Uterus (tissue), 2 donors: ENCODE results near the gene CHAF1A.

Source experiments
- POLR2A ChIP-seq, 2 donors: fragments of 450-650 bp; IDR thresholded peaks; one replicate each; pipeline ENCODE4 v1.6.1; 2016; ENCODE audit warnings: antibody characterized with exemption in 2 of 2, mild to moderate bottlenecking in 1 of 2, moderate library complexity in 1 of 2
- TF ChIP-seq, protein P1 (sequence below), 4 experiments: fragments of 200-600 bp in 2 of 4; fragments of 450-650 bp in 2 of 4; sonication (generic) in 2 of 4; IDR thresholded peaks; one replicate each; pipeline ENCODE4 v1.5.1; 2016 to 2019; ENCODE audit warnings: antibody characterized with exemption in 4 of 4, mild to moderate bottlenecking in 2 of 4, moderate library complexity in 1 of 4

DNA sequence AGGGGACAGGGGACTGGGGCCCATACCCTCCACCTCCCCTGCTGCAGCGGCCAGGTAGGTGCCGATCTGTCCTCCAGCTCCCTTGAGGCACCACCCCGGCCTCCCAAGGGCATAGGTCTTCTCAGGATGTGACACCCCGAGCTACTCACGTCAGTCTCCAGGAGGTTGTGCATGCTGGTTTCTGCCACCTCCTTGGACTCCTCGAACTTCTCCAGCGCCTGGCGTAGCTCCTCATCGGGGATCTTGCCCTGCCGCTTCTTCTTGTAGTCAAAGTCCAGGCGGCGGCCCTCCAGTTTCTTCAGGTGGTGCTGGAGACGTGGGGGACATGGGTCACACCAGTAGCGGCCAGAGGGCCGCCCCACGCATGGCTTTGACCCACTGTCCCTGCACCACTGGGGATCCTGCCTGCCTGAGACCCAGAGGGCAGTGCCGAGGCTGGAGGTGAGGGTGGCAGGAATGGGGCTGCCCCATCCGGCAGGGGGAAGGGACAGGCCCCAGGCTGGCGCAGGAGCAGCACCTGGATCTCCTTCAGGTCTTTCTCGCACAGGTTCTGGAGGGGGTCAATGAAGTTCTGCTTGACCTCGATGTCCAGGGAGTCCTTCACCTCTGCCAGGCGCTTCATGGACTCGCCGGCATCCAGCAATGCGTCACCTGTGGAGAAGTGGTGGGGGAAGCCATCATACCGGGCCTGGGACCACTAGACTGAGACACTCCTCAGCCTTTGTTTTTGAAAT is 38.7 kb upstream of the CHAF1A start:
- TF ChIP-seq, protein P1, sequence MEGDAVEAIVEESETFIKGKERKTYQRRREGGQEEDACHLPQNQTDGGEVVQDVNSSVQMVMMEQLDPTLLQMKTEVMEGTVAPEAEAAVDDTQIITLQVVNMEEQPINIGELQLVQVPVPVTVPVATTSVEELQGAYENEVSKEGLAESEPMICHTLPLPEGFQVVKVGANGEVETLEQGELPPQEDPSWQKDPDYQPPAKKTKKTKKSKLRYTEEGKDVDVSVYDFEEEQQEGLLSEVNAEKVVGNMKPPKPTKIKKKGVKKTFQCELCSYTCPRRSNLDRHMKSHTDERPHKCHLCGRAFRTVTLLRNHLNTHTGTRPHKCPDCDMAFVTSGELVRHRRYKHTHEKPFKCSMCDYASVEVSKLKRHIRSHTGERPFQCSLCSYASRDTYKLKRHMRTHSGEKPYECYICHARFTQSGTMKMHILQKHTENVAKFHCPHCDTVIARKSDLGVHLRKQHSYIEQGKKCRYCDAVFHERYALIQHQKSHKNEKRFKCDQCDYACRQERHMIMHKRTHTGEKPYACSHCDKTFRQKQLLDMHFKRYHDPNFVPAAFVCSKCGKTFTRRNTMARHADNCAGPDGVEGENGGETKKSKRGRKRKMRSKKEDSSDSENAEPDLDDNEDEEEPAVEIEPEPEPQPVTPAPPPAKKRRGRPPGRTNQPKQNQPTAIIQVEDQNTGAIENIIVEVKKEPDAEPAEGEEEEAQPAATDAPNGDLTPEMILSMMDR (IDR thresholded peaks at IDR 0.05) = no peak
- TF ChIP-seq POLR2A (IDR thresholded peaks at IDR 0.05) = no peak
